GM08714 (cell line): ENCODE results near the gene LPP.

Experiments used
- H3K4me3 ChIP-seq: fragments of 200-500 bp; sonication (Bioruptor generic); 2 replicates; pipeline ENCODE4 v1.5.1; 2014; ENCODE audit warnings: mild to moderate bottlenecking, low read length, inconsistent platforms
- ZNF274 ChIP-seq: IDR thresholded peaks from 2 replicates; pipeline ENCODE4 v1.6.1; 2012; ENCODE audit warnings: mild to moderate bottlenecking, low read depth, low read length

The LPP gene

DNA sequence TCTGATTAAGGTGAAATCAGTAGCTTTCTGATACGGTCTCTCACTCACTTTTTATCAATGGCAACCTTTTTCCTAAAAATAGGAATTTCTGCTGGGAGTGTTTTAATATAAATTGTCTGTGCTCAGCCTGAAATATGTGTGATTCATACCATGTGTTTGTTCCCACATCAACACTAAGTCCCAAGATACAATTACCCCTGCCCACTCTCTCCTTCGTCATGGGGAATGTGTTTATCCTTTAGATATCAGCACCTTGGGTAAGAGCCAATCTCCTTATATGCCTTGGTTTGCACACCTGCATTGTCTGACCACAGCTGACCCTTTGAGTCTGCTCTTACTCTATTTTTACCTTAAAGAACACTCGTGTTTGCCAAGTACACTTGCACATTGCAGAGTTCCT is 356.4 kb downstream of the LPP start:
- TF ChIP-seq ZNF274, result no peak
- H3K4me3 ChIP-seq, result no peak overlapping the region

DNA sequence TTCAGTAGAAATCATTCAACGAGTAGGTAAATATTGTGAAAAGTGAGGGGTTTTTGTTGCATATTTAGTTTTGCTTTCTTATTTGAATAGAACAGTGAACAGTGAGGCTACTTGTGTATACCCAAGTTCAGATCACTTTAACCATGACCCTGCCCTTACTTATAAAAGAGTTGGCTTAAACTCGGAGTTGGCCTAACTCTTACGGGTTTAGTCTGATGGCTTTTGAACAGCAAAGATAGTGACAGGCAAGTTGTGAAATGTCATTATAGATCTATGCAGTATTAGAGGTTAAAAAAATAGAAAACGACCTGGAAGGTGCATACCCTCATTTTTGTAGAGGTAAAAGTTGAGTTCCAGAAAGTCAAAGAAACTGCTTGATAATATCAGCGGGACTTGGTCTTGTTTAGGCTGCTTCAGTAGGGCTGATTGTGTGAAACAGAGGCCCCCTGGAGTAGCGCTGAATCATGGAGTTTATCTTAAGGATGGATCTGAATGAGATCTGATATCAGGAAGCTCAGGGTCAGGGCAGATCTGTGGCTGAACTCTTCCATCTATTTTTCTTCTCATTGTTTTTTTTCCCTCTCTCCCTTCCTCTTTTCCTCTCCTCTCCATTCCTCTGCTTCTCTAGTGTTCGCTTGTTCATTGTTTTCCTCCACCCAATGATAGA is 359.8 kb downstream of the LPP start:
- H3K4me3 ChIP-seq, result no peak overlapping the region
- no peak for TF ChIP-seq ZNF274

DNA sequence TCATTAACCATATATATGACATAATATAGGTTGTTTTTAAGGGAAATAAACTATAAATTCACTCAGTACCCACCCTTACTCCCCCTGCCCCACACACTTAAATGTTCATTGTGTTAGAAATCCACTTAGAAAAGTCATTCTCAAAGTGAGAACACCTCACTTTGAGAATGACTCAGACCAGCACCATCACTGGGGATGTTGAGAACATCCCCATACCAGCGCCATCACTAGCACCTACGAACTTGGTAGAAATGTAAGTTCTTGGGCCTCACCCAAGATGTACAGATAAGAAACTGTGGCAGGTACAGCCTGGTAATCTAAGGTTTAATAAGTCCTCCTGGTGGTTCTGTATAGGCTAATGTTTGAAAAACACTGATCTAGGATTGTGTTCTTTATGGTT is 362.6 kb downstream of the LPP start:
- H3K4me3 ChIP-seq, result no peak overlapping the region
- TF ChIP-seq ZNF274, result no peak

DNA sequence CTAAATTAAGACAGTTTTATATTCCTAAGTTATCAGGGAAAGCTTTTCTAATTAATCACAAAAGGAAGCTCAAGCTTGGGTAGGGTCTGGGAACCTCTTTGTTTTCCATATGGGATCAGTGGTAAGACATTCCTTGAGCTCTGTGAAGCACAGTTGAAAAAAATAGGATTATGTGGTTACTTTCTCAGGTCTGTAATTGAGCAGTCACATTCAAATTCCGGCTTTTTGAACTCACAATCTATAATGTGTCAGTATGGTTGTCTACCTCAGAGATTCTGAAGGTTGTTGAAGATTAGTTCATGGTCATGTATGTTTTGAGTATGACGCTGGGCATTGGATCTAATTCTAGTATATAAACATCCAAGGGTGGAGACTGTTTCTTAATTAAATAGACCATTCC is 364.5 kb downstream of the LPP start:
- TF ChIP-seq ZNF274, result no peak
- H3K4me3 ChIP-seq, result no peak overlapping the region

DNA sequence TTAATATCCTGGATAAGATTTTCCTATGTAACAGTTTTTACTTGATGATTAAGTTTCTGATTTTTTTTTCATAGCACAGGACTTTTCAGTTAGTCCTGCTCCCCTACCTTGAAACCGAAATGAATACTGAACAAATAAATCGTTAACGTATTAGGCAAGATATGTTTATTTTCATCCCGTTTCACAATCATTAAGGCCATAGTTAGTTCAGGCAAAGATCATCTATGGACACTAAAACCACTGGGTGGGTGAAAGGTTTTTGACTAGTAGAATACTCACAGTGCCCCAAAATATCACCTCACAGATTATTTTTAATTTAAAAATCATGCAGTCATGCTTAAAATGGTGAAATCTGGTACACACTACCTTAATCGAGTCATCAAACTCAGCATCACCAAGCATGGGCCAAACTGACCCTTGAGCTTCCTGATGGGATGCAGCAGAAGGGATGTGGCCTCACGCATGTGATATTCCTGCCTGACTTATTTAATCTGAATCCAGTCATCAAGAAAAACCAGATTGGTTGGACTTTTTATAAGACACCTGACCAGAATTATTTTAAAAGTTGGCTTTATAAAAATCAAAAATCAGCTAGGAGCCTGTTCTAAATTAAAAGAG is 365.0 kb downstream of the LPP start:
- TF ChIP-seq ZNF274, result no peak
- H3K4me3 ChIP-seq, result no peak overlapping the region

DNA sequence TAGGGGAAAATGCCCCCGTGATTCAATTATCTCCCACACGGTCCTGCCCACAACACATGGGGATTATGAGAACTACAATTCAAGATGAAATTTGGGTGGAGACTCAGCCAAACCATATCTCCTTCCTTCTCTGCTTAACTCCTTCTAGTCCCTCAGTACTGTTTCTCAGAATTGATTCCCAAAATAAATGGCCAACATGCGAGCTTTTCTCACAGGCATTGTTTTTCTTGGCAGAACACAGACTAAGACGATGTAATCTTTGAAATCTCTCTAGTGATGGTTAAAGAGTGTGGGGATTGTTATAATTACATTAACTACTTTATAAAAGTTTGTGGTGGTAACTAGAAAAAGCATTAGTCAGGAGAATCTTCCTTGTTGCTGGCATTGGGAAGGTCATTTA is 366.5 kb downstream of the LPP start:
- H3K4me3 ChIP-seq, result no peak overlapping the region
- no peak for TF ChIP-seq ZNF274

DNA sequence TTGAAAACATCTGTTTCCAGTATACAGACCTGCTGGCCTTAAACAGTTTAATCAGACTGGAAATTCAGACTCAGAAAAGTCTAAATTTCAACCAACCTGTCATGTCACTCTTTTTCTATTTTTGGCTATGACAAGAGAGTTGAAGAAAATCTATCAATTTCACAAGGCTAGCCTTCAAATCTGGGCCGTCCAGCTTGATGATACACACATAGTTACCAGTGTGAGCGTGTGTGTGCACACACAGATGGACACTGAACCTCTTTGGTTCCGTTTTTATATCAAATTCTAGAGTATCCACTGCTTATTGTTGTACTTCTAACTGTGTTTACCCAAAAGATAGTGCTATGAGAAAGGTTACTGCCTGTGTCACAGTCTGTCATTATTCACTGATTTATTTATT is 368.2 kb downstream of the LPP start:
- no peak overlapping the region for H3K4me3 ChIP-seq
- no peak for TF ChIP-seq ZNF274

DNA sequence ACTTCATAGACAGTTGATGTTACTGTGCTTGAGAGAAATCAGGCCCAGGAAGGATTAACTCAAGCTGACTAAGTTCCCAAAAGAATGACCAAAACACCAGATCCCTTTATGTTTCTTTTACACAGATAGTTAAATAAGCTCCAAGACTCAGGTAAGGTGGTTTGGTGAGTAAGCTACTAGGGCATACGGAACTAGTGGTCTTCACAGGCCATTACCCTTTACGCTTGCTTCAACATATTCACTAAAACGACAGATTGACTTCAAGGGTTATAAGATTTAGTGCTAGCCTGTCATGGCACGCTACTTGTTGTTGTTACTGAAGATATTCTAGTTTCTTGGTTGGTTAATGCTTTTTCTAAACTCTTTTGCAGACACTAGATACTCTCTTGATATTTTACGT is 369.3 kb downstream of the LPP start:
- H3K4me3 ChIP-seq, result no peak overlapping the region
- TF ChIP-seq ZNF274, result no peak

DNA sequence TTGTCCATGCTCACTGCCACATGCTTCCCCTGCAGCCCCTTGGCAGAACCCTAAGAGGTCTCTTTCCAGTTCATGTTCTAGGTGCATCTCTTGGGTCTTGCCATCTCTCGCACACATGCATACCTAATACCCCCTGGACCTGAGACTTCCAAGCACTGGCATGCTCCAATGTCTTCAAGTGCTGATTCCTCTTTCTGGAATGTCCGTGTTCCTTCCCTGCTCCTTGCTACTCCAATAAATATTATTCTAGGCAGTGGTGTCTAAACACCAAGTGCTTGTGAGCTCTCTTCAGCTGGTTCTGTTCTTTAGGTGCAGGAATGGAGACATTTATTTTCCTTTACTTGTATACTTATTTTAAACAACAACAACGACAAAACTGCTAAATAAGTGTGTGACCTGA is 370.1 kb downstream of the LPP start:
- H3K4me3 ChIP-seq, result no peak overlapping the region
- TF ChIP-seq ZNF274, result no peak

DNA sequence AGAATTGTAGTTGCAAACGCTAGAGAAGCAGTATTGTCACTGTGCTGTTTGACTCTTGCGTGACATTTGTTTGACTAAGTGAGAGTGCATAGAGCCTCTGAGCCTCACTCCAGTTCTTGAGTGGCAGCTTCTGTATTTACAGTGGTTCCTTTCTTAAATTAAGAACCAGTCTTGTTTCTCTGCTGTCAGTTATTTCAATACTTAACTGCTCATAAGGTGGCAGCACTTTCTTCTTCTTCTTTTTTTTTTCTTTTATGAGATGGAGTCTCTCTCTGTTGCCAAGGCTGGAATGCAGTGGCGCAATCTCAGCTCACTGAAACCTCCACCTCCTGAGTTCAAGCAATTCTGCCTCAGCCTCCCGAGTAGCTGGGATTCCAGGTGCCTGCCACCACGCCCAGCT is 372.1 kb downstream of the LPP start:
- no peak for TF ChIP-seq ZNF274
- no peak overlapping the region for H3K4me3 ChIP-seq

DNA sequence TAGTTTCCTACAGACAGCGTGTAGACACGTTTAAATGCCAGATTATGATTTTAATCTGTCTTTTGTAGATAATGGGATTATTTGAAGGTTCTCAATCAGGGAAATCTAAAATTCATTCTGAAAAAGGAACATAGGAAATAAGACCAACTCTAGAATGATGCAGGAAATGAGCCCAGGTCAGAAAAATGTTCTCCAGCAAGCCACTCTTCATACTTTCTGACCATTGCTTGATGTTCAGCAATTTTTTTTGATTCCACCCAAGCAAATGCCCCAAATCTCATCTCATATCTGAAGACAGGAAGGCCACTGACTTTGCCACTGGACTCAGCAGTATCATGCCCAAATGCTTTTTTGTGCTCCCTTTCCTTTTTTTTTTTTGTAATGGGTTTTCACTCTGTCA is 373.4 kb downstream of the LPP start:
- TF ChIP-seq ZNF274, result no peak

DNA sequence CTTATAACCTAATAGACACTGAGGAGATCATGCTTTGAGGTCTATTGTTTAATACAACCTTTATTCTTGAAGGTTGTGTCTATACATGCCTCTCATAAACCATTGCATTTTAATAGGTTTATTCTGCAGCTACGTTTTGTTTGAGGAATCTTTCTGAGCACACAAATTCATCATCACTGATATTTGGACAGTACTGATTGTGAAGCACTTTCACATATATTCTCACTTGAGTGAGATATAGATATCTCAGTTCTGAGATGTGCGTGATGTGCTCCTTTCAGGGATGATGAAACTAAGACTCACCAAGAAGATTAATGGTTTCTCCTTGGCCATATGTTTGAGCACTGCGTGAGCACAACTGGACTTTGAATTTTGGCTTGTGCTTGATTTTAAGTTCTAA is 374.4 kb downstream of the LPP start:
- no peak for TF ChIP-seq ZNF274
- H3K4me3 ChIP-seq, result no peak overlapping the region

More for the DNA sequence above, 373.4 kb downstream of the LPP start:
- no peak overlapping the region for H3K4me3 ChIP-seq

DNA sequence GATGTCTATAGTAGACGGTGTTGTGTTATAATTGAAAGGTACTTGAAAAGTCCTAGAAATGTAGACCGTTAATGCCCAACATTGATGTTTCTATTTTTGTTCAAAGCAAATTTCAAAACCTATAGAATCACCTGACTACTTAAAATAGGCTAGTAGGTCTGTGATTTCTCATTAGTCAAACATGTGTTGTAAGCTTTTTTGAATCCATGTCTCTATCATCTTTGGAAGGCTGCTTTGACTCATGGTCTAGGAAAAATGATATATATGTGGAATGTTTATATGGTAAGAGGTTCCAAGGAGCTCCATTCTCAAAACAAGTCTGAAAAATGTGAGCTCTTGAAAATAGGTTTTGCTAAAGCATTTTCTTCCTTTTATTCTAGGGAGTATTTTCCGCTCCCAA is 375.3 kb downstream of the LPP start:
- no peak for TF ChIP-seq ZNF274
- no peak overlapping the region for H3K4me3 ChIP-seq

DNA sequence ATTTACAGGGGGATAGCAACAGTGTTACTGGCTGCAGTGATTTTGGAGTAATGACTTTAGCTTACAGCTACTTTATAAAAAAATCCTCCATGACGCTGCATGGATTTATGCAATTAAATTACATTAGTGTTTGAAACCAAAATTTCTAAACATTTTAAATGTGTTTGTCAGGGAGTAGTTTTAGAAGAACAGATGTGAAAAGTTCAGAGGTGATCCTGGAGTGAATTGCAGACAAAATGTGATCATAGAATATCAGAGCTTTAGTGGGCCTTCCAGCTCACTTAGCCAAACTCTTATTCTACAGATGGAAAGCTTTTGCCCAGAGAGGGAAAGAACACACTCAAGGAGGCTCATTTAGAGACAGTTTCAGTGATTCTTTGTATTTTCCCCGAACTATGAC is 376.3 kb downstream of the LPP start:
- no peak for TF ChIP-seq ZNF274
- H3K4me3 ChIP-seq, result no peak overlapping the region

DNA sequence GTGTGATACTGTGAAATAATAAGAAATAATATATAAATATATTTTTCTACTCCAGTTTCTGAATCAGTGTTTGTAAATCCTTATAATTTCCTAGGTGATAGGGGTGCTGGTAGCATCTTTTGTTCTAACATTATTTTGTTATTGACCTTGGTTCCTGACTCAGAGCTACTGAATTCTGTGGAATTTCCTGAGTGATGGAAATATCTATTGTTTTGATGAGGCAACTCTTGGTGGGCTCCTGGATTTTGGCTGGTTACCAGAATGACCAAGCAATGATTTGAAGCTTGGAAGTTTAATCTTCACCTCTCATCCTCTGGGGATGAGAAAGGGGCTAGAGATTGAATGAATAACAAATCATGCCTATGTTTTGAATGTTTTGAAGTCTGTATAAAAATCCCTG is 377.3 kb downstream of the LPP start:
- TF ChIP-seq ZNF274, result no peak
- H3K4me3 ChIP-seq, result no peak overlapping the region

DNA sequence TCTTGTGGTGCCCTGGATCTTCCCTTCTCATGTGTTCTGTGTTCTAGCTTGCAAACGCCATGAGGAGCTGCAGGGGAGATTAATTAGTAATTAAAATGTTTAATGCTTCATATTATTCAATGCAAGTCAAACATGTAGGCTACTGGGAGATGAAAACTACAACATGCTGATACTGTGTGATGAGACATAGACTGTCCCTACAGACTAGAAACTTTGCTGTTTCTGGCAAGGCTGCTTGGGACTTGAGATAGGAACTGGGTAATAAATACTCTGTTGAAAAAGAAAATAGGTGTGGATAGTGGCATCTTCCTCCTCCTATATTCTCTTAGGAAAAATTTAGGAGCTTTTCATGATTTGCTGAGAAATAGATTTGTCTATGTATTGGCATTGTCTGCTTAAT is 379.2 kb downstream of the LPP start:
- no peak overlapping the region for H3K4me3 ChIP-seq
- no peak for TF ChIP-seq ZNF274
